Smooth muscle cell of the brain vasculature (primary cell): ENCODE results near the gene CYP26B1.
A peak's percentile ranks its signal among the peaks of the same experiment; 100 is the strongest.

ENCODE experiments used
- DNase-seq: peaks from one replicate; pipeline ENCODE4 v3.0.0-alpha.2; 2012; ENCODE audit warnings: low read depth, low spot score

The CYP26B1 gene, protein sequence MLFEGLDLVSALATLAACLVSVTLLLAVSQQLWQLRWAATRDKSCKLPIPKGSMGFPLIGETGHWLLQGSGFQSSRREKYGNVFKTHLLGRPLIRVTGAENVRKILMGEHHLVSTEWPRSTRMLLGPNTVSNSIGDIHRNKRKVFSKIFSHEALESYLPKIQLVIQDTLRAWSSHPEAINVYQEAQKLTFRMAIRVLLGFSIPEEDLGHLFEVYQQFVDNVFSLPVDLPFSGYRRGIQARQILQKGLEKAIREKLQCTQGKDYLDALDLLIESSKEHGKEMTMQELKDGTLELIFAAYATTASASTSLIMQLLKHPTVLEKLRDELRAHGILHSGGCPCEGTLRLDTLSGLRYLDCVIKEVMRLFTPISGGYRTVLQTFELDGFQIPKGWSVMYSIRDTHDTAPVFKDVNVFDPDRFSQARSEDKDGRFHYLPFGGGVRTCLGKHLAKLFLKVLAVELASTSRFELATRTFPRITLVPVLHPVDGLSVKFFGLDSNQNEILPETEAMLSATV

DNA sequence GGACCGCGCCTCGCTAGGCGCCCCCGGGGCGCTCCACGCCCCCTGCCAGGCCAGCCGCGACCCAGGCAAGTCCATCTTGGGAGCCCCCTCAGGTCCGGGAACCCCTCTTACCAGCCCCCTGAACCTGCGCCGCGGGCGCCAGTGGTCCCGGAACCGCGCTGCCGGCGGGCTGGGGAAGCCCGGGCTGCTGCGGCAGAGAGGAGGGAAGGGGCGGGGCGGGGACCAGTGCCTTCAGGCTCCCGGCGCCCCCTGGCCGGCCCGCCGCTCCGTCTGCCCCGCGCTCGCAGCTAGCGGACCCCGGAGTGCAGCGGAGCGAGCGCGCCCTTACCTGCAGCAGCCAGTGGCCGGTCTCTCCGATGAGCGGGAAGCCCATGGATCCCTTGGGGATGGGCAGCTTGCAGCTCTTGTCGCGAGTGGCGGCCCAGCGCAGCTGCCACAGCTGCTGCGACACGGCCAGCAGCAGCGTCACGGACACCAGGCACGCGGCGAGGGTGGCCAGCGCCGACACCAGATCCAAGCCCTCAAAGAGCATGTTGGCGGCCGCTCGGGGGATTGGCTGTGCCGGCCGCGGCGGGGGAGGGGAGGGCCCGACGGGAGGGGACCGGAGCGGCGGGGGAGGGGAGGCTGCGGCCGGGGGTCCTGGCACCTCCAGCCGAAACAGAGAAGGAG lies at the start of gene CYP26B1:
Gene CYP26B1, minus strand, starts transcription at position 560 of the 669 bp plus-strand sequence. Its CDS starts 28 bp downstream, at position 532.
- no peak for DNase-seq

DNA sequence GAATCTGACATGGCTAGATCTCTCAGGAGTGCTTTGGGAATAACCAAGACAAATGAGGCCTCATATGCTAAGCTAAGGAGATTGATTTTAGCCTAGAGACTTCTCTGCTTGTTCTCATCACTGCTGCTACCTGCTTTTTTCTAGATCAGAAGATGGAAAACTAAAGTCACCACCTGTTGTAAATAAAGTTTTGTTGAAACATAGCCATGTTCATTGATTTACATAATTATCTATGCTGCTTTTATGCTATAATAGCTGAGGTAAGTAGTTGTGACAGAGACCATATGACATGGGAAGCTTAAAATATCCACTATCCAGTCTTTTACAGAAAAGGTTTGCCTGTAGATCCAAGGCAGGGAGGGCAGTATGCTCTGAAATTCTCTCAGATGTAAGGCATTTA lies 46.1 kb upstream of the CYP26B1 start:
- DNase-seq, result no peak

DNA sequence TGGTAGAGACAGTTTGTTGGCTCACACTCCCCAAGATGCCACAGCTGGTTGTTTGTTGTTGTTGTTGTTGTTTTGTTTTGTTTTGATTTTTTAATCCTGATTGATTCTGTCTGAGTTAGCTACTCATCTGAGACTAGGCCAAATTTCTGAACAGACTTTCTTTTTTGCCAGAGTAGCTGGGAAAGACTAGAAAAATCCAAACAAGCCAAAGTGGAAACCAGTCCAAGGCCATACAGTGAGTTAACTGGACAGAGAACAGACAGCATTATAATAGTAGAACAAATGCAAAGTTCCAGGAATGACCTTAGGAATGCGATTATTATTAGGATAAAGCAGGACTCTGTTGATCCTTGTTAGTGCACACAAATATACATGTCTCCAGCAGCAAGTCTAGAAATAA lies 43.8 kb upstream of the CYP26B1 start:
- no peak for DNase-seq

DNA sequence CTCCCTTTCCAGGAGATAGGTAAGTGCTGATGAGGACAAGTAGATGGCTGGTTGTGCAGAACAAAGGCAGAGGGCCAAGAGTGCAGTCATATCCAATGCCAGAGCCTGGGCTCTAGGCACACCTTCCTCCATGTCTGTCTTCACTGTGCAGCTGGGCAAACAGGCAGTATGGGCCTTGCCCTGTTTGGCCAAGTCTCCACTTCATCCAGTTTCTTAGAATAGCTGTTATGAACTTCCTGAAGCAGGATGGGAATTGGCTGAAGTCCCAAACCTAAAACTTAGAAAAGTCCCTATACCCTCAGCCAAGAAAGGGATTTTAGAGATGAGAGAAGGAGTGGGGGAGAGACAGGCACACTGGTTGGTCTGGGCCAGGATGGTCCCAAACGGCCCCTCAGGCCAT lies 37.5 kb upstream of the CYP26B1 start:
- DNase-seq, result no peak

DNA sequence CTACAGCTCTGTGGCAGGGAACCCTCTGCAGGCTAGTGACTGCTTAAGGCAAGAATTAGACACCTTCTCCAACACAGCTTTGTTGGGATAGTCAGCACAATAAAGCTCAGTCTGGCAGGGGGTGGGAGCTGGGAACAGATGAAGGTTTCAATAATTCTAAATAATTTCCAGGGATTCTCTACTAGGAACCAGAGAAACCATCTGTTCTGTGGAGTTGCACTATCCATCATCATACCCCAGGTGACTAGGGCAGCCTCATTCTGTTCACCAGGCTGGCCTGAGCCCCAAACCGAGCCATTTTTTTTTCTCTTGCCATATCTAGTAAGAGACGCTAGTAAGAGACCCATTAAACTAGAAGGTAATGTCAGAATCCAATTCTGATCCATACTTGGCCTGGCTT lies 35.8 kb upstream of the CYP26B1 start:
- no peak for DNase-seq

DNA sequence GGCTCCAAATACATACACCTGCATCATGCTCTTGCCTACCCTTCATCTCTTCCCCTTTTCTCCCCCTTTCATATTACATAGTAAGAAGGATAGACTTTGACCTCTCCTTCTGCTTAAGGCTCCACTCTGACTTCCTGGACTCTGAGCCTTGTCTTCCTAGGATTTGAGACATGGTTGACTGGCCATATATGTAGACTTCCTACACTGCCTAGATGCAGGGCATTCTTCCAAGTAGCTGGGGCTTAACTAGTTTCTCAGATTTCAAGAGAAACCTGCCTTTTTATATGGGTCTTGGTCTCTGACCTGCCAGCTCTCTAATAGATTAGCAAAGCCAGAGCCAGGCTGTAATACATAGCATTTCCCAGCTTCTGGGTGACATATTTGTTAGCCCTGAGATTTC lies 35.4 kb upstream of the CYP26B1 start:
- no peak for DNase-seq

DNA sequence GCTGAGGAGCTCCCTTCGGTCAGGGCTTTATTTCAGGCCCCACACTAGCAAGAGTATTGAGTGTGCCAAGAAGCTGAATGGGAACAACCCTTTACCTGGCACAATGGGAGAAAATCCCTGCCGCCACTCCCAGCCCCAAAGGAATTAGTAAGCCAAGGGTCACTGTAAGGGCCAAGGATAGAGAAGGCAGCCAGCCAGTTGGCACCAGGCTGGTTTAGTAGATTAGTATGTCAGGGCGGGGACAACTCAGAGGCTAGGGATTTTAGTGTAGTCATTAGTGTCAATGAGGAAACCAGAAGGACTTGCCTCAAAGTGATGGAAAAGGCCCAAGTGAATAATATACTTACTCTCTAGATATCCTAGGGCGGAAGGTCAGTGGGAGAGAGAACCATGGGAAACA lies 34.9 kb upstream of the CYP26B1 start:
- DNase-seq, result no peak

DNA sequence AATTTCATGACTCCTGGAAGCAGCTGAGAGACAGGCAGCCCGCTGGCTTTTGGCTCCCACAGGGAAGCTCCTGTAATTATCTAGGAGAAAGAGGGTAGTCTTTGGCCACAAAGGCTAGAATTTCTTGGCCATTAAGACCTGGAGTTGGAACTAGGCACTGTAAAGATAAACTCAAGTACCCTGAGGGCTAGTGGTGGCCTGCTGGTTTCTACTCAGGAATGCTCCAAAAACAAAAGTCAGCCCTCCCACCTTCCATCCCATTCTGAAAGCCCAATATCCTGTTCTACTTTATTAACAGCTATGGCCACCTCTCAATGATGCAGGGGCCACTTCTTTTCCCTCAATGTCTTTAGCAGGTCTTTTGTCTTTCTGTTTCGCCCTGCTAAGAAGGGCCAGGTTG lies 34.0 kb upstream of the CYP26B1 start:
- no peak for DNase-seq

DNA sequence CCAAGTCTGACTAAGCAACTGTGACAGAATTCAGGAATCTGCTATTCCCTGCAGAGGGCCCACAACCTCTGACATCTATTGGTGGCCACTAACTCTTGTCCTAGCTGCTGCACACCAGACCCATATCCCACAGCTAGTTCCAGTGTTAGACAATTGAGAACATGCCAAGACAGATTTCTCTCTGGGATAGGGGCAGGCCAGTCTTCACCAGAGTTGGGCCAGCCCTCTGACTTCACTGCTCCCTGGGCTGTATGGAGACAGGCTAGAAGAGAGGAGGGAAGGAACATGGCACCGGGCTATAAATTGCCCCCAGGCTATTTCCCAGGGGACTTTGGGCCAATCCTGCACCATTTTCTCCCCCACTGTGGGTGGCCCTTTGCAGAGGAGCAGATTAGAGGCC lies 32.7 kb upstream of the CYP26B1 start:
- no peak for DNase-seq

DNA sequence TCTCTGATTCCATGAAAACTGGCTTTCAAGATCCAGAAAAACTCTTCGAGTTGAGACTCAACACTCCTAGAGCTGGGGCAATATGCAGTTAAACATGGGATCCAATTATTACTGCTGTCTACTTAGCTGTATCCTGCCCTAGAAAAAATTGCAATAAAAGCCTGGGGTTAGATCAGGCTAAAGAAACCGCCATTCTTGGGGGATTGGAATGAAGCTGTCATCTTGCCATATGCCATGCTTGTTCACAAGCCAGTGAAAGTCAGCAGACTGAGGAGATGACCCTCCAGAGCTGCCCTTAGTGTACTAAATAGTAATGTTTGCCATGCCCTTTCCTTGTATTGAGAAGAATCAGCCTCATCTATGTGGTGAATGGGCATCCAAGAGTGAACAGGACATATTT lies 30.9 kb upstream of the CYP26B1 start:
- no peak for DNase-seq

DNA sequence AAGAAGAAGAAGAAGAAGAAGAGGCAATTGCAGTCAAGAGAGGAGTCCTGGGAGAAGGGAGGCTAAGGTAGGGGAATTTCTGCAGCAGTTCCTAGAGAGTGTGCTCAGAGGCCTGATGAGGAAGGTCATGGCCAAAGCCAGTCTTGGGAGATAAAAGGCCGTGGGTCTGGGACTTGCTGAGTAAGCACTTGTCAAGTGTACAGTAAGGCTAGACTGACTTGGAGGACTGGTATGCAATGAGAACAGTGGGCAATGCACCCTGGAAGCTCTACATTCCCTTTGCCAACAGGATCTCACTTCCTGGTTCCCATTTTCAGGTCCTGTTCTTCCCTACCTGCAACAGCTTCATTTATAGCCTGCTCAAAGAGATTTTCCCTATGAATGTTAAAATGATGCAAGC lies 28.6 kb upstream of the CYP26B1 start:
- no peak for DNase-seq

DNA sequence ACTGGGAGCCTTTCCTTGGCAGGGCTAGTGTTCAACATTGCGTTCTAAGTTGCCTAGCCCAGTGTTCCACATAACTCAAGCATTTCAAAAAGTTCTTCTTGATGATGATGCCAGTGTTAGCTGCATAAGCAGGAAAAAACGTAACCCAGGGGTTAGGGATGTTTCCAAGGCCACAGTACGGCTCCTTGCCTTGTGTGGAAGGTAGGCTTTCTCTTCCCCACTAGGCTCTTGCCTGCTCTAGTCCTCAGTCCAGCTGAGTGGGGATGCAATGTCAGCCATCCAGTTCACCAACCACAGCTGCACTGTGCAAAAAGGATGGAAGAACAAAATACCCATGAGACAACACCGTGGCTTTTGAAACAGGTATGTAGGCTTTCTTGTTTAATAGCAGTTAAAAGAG lies 28.0 kb upstream of the CYP26B1 start:
- DNase-seq, result no peak

DNA sequence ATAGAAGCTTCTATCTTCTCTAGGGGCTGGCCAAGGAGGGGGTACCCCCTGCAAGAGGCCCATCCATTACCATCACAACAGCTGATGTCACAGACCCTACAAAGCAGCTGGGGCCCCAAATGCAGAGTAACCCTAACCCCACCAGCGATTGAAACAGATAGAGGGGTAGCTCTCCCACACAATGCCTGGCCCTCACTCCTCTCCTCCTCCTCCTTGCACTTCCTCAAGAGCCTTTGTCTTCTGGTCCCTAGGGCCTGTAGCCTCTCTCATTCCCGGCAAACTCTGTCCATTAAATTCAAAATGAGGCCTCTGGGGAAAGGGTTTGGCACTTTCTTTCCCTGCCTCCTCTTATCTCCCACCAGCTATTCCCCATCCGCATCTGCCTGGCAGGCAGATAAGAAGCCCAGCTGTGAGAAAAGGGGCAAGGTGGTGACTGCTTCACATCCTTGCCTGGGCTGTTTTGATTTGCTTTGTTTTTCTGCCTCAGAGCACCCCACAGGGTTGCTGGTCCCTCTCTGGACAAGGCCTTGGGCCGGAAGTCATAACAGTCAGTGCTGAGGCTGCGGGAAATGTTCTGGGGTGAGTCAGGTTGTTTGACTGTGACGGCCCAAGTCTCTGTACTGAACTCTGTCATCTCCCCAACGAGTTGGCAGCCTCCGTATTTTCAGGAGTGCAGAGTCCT lies 26.1 kb upstream of the CYP26B1 start:
- DNase-seq, result peak; percentile 24

DNA sequence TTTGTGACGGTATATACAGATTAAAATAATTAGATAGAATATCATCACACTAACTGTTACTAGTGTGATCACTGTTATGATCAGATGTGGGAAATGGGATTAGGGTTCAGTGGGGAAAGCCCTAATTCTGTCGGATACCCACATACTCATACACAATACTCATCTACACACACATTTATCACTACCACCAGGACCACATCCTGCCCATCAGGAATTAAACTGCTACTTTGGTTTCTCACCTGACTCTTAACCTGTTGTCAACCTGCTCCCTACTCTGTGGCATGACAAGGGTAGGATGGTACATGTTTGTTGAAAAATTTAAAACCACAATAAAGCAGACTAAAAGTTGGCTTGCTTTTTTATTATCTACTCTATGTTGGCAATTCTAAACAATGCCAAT lies 24.8 kb upstream of the CYP26B1 start:
- DNase-seq, result no peak

DNA sequence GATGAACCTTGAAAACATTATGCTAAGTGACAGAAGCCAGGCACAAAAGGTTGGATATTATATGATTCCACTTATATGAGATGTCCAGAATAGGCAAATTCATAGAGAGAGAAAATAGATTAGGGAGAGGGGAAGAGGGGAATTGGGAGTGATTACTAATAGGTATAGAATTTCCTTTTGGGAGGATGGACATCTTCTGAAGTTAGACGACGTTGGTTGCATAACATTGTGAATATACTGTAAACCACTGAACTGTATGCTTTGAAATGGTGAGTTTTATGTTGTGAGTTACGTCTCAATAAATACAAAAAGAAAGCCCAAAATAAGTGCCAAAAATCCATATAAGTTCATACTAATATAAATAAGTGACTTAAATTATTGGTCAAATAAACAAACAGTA lies 18.6 kb upstream of the CYP26B1 start:
- no peak for DNase-seq

DNA sequence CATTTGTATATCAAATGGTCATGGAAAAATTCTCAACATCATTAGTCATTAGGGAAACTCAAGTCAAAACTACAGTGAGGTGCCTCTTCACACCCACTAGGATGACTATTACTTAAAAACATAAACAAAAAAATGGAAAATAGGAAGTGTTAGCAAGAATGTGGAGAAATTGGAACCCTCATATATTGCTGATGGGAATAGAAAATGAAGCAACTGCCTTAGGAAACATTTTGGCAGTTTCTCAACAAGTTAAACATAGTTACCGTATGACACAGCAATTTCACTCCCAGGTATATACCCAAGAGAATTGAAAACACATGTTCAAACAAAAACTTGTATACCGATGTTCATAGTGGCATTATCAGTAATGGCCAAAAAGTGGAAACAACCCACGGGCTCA lies 18.1 kb upstream of the CYP26B1 start:
- DNase-seq, result no peak

DNA sequence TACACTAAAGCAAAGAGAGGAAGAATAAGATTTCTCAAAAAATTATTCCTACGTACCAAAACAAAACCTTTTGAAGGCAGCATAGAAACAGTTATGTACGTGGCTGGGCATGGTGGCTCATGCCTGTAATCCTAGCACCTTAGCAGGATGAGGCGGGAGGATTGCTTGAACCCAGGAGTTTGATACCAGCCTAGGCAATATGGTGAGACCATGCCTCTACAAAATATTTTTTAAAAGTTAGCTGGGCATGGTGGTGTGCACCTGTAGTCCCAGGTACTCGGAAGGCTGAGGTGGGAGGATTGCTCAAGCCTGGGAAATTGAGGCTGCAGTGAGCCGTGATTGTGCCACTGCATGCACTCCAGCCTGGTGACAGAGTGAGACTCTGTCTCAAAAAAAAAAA lies 14.9 kb upstream of the CYP26B1 start:
- DNase-seq, result no peak

DNA sequence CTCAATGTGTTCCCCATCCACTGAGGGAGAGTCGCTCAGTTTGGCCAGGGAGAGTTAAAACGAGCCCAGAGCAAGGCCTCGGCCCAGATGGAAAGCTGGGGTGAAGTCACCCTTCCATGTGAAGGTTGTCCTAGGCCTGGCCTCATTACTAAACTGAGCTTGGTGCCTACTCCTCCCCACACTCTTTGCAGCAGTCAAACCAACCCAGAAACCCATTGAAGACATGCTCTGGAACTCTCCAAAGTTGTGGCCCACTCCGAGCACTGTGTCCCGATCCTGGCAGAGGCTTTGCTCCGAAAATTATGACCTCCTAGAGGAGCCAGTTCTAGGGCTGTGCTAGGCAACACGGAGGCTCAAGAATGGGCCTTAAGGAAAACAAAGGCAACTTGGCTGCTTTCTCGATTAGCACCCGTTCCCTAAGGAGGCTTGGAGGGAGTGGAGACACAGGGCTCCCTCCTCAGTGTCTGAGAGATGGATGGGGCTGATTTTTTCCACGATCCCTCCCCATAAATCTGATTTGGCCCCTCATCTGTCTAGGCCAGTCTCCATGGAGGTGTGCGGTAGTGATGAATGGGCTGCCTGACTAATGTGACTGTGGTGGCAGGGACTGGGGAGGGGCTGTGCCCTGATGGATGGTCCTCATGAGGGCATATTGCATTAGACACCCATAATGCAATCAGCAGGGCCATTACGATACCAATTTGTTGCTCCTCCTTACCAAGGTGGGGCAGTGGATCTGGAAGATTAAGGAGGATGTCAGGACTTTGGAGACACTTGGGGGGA lies 11.7 kb upstream of the CYP26B1 start:
- DNase-seq, result no peak

DNA sequence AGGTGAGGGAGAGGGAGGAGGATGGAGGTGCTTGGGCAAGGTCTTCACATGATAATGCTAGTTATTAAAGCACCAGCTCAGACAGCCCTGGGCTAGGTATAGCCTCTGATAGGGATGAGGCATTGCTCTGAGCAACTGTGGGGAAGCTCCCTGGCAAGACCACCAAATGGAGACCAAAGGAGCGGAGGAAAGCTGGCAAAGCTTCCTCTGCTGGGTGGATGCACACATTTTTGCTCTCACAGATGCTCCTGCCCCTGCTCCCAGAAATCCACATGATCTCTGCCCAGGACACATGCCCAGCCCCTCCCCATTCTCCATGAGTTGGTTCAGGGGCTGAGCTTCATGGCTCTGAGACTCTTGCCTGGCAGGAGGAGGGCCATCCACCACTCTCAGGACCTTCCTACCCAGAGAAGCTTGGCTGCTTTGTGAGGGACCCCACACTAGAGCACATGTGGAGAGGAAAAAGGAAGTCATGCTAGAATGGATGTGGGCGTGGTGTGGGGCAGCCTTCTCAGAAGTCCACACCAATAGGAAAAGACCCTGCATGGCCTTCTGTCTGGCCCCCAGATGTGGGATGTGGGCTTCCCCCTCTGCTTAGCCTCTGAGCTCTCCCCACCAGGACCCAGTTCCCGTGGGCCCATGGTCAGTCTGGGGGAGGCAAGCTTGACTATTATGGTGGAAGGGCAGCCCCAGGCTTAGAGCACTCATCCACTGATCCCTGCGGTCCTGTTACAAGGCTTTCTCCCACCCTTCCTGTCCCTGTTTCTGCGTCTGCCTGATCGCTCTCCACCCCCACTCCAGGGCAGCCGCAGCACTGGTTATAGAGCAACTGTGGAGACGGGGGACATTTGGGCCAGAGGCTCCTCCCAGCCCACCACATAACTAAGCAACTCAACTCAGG lies 10.5 kb upstream of the CYP26B1 start:
- no peak for DNase-seq

DNA sequence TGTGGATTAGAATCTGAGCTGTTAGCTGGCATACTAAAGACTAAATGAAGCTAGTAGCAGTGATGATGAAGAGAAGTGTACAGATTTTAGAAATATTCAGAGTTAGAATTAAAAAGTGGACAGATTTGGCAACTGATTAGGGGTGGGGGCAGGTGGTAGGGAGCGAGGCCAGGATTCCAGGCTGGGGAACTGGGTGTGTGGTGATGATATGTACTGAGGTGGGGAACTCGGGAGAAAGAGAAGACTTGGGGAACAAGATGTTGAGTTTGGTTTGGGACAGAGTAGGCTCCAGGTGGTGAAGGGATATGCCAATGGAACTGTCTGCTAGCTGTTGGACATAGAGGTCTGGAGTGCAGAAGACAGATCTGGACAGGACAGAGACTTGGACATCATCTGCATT lies 9.2 kb upstream of the CYP26B1 start:
- DNase-seq, result no peak

DNA sequence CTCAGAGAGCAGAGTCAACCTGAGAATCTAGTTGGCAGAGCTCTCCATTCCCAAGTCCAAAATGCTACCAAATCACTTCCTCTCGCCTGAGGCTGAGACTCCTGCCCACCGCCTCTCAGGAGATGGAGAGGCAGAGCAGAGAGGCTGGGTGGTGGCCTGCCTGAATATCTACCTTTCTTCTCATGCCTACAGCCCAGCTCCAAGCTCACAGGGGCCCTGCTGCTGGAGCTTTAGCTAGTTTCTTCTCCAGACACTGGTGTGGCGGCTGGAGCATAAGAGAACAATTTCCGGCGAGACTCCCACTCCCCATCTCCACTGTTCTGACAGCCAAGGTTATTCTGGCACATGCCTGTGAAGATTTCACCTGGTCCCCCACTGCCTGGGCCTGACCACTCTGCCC lies 8.1 kb upstream of the CYP26B1 start:
- DNase-seq, result no peak
